SHP77 (cell line): ENCODE results near the gene NCEH1.

Source experiments
- DNase-seq, 2 experiments: peaks; one replicate each; lab custom pipeline; 2025; lab: John Stamatoyannopoulos, UW

NCEH1 gene

DNA sequence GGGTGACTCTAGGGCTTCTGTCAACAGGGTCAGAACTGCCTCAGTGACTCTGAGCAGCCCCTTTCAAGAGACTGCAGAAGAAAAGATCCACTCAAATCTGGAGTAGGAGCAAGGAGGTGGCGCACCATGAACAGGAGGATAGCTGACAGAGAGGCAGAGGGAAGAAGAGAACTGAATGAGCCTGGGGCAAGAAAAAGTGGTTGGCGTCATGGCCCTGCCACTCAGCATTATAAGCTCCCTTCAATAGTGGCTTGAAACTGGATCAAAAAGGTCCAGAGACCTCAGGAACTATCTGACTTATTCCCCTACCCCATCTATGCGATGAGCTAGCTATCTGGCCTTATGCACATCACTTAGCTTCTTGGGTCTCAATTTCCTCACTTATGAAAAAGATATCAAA lies 66.6 kb downstream of the NCEH1 start:
- DNase-seq, result no peak

DNA sequence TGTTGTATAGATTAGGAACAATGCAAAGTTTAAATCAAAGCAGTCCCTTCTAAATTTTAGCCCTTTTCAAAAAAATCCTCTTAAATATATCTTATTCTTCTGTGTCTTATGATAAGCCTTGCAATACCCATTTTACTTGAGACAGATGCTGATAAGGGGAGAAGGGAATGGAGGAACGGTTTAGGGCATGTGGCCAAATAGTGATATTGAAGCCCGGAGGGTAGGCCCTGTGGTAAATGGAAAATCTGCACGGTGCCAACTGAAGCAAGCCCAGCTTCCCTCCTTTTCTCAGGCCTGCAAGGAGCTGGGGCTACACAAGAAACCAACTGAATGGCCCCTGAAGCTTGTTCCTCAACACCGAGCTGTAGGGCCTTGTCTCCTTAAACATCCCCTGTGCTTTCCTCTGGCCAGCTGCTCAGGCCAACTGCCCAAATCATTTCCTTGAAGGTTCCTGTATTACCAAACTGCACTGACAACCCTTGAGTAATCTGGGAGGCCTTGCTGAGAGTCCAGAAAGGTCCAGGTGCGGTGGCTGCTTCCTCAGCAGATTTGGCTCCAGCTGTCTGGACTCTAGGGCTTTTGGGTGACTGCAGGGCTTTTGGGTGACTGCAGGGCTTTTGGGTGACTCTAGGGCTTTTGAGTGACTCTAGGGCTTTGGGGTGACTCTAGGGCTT lies 67.2 kb downstream of the NCEH1 start:
- DNase-seq, result no peak

DNA sequence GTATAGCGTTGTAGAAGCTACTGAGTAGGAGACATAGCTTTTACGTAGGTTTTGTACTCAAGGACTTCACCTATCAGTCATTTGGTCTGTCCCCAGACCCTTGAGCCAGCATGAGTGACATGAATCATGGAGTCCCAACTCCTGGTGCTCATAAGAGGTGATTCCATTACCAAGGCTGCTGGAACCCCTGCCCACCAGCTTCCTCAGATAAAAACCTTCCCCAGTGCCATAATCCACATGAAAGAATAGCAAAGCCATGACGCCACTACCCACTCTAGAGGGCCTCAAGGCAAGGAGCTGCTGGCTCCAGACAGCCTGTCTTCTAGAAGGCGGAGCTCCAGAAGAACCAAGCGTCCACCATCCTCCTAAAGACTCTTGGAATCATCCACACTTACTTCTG lies 69.6 kb downstream of the NCEH1 start:
- no peak for DNase-seq

DNA sequence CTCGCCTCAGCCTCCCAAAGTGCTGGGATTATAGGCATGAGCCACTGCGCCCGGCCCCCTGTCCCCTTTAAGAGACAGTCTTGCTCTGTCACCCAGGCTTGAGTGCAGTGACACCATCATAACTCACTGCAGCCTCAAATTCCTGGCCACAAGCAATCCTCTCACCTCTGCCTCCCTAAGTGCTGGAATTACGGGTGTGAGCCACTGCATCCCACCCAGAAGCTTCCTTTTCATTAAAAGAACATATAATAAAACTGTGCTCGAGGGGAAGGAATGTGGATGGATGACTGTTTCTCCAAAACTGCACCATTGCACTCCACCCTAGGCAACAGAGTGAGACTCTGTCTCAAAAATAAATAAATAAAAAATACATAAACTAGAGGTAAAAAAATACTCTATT lies 70.1 kb downstream of the NCEH1 start:
- DNase-seq, result no peak

DNA sequence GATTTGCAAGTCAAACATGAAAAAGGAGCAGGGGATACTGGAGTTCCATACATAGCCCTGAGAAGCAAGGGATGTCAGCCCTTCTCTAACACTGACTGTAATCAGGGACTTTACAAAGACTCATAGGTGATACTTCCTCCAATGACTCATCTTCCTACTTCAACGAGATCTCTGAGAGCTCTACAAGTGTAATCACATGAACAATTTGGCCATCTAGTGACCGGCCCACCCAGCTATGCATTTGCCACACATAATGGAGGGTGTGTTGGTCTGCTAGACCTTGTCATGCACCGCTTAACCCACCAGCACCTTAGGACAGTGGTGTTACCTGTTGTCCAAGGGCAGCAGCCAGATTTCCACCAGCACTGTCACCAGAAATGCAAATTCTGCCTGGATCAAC lies 75.3 kb downstream of the NCEH1 start:
- no peak for DNase-seq

DNA sequence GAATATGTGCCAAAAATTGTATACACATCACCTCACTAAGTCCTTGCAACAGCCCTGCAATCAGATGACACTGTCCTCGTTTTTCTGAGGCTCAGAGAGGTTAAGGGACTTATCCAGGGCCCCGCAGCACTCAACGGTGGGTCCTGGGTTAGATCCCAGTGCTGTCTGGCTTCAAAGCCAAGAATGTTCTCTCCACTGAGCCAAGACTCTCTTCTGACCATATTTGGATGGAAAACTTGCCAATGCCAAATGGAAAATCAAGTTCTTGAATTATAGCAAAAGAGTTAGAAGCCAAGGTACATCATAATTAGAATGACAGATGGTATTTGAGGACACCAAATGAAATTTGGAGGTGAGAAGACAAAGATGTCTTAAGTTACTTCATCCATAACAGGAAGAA lies 75.9 kb downstream of the NCEH1 start:
- DNase-seq, result no peak

DNA sequence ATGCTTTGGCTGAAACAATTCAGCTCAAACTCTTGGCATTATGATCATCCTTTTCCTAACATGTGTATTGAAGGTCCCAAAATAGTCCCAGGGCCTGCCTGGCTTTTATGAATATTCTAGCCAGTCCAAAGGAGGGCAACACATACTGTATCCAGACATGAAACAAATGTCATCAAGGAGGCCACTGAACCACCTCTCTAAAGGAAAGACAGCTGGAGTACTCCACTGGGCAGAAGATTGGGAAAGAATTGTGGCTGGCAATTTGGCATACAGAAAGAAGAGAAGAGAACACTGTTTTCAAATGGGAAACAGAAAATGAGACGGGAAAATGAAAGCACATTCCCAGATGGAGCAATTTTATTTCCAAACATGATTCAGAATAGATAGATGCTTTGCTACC lies 80.6 kb downstream of the NCEH1 start:
- no peak for DNase-seq

DNA sequence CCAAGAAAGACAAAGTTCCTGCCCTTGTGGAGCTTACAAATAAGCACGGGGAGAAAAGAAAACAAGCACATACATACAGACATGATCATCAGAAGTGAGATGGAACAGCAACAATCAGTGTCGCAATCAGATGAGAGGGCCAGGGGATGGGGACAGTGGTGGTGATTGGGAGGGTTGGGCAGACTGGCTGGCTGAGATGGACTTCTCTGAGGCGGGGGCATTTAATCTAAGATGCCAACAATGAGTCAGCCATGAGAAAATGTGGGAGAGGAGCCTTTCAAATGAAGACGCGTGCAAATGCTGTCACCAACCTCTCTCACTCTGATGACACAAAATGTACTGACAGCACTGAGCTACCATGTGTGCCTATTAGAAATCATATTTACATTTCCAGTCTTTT lies 81.4 kb downstream of the NCEH1 start:
- no peak for DNase-seq

DNA sequence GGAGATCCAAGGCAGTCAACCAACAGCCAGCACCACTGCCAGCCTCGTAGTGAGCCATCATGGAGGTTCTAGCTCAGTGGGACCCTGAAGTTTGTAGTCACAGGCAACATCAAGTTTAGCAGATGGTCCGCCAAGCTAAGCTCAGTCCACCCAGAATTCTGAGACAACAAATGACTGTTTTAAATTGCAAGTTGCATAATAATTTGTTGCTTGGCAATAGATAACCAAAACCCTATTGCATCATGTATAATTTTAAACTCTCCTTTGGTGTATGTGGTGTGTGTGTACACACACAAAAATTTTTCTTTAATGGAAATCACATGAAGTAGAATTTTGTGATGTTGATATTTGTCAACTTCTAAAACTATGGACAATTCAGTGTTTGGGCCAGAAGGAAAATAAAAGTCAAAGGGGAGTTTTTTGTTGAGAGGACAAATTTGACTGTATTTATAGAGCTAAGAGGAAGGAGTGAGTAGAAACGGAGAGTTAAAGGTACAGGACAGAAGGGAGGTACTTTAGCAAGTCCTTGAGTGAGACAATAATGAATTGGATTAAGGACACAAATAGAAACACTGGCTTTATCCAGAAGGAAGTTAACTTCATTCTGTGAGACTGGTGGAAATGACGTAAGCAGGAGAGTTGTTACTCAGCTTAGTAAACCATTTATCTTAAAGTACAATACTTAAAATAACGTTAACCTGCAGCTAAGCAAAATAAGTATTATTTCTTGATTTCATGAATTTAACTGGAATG lies 83.6 kb downstream of the NCEH1 start:
- DNase-seq, result no peak

DNA sequence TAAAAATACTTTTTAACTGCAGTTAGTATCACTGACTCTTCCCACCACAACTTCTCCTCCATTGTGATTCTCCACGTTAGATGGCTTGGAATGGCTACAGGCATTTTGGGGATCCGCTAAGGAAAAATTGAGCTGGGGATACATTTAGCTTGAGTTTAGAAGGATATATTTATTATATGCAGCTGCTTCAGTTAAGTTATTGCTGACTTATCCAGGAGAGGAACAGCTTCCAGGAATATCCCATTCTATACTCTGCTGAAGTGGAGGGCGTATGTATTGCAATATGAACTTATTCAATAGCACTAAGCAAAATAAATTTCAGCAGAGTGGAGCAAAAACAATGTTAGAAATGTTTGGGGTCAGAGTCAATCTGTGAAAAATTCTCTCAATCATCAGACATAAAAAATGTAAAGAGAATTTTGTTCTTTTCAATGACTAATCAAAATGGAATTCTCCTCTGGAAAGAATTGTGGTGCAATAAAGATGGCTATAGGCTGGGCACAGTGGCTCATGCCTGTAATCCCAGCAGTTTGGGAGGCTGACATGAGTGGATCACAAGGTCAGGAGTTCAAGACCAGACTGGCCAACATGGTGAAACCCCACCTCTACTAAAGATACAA lies 84.7 kb downstream of the NCEH1 start:
- no peak for DNase-seq

DNA sequence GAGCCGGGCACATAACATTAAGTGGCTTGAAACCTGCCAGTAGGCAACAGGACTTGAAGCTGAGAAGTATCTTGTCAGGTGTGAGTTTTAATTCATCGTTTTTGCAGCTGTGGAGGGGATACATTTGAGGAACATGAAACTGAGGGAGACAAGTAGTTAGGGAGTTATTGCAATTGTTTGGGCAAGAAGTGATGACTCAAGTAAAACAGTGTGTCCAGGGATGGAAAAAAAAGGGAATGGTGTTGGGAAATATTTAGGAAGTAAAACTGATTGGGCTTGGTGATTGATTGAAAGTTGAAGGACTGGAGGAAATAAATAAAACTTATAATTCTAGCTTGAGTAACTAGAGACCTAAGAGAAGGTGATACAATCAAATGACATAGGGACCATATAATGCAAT lies 85.5 kb downstream of the NCEH1 start:
- DNase-seq, result no peak

DNA sequence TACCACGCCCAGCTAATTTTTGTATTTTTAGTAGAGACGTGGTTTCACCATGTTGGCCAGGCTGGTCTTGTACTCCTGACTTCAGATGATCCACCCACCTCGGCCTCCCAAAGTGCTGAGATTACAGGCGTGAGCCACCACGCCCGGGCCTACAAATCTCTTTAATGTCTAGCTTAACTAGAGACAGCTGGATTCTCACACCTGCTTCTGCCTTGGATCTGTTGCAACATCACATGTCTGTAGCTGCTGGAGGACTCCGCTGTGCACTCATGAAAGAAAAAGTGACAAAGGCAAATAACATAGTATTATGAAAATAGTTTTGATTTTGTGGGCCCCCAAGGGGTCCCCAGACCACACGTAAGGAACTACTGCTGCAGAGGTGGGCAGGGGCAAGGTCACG lies 85.9 kb downstream of the NCEH1 start:
- DNase-seq, result peak in 1 of 2 experiments; percentile 6

DNA sequence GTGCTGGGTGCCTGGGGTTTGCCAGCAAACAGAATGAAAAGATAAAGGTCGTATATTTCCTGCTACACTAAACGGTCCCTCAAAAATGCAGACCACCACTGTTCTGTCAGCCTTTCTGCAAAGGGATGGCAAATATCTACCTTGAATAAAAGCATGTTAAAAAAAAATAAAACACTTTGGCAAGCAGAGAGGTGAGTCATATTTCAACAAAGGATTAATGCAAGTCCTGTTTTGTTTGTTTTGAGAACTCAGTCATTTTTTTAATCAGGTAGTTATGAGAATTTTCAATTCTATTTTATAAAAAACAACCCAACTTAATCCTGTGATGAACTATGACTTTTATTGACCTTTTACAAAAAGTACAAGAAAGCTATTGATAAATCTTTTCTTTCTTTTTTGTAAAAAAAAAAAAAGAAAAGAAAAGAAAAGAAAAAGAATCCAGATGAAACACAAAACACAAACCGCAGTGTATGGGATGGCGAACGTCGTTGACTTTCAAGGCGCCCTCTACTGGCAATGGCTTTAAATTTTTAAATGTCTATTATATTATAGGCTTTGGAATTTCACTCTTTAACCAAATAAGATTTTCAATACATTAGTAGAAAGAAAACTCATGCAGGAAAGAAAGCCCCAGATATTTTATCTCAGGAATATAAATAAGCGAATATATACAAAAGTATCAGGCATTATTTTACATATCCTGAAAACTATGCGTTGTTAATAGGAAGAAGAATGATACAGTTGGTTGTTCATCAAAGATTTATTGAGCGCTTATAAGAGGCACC lies 87.8 kb downstream of the NCEH1 start:
- peak in 1 of 2 experiments; percentile 43 for DNase-seq

DNA sequence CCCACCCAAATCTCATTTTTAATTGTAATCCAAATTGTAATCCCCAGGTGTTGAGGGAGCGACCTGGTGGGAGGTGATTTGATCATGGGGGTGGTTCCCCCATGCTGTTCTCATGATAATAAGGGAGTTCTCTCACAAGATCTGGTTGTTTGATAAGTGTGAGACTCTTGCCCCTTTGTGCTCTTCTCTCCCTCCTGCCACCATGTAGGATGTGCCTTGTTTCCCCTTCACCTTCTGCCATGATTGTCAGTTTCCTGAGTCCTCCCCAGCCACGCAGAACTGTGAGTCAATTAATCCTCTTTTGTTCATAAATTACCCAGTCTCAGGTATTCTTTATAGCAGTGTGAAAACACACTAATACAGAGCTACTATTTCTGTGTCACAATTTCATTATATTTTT lies 88.7 kb downstream of the NCEH1 start:
- no peak for DNase-seq

DNA sequence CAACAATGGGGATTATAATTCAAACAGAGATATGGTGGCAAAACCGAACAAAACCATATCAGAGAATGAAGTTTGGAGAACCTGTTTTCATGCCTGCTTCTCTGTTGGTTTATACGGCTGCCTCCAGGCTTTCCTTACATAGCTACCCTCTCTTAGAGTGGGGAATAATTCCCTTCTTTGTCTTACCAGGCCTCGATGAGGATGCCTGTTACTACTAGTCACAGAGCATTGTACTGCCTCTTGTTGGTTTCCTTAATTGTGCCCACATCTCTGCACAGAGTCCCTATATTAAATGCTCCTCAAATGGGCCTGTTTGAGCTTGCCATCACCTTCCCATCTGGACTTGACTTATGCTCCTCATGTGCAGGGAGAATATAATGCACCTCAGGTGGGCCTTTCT lies 92.9 kb downstream of the NCEH1 start:
- DNase-seq, result no peak

DNA sequence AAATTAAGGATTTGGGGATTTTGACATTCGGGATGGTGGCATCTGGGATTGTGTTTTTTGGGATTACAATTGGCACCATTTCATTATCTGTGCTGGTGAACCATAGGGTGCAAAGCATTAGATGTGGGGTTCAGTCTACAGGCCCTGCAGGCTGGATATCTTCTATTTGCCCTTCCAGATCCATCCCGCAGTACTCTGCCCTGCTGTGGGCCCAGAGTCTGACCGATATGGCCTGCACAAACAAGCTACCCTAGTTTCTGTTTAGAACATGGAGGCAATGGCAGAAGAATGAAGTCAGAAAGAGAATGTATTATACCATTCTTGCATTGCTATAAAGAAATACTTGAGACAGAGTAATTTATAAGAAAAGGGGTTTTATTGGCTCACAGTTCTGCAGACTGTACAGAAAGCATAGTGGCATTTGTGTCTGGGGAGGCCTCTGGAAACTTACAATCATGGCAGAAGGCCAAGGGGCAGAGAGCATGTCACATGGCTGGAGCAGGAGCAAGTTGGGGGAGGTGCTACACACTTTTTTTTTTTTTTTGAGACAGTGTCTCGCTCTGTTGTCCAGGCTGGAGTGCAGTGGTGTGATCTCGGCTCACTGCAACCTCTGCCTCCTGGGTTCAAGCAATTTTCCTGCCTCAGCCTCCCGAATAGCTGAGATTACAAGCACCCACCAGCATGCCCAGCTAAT lies 93.7 kb downstream of the NCEH1 start:
- DNase-seq, result no peak

DNA sequence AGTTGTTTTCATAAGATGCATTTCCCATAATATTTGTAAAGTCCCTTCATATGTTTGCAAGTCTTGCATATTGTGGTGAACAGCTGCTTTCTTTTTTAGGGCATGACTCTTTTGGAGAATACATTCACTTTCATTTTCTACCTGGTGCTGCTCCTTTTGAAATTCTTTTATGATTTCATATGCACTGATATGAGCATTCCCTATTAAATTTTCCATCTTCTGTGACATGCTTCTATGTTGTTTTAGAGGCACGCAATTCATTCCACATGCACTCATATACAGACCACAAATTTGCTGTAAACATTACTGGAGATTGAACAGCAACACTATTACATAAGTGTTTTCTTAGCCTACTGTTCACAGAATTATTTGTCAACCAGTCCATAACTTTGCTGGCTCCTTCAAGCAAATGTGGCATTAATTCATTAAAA lies 94.8 kb downstream of the NCEH1 start:
- DNase-seq, result no peak

DNA sequence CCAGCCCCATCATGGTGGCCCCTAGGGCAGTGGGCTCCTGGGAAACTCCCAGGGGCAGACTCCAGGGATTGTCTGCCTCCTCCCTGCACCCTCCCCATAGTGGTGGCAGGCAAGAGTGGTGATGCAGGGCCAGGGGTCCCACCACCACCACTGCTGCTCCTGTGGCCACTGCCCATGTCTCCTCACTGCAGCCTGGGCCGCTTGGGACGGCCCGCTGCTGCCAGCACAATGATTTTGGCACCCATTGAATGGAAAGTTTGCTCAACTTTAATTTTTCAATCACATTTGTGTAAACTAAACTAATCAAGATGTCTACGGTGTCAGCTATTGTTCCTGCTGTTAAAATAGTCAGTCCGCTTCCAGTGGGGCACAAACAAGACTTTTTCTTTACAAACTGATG lies 95.6 kb downstream of the NCEH1 start:
- no peak for DNase-seq

DNA sequence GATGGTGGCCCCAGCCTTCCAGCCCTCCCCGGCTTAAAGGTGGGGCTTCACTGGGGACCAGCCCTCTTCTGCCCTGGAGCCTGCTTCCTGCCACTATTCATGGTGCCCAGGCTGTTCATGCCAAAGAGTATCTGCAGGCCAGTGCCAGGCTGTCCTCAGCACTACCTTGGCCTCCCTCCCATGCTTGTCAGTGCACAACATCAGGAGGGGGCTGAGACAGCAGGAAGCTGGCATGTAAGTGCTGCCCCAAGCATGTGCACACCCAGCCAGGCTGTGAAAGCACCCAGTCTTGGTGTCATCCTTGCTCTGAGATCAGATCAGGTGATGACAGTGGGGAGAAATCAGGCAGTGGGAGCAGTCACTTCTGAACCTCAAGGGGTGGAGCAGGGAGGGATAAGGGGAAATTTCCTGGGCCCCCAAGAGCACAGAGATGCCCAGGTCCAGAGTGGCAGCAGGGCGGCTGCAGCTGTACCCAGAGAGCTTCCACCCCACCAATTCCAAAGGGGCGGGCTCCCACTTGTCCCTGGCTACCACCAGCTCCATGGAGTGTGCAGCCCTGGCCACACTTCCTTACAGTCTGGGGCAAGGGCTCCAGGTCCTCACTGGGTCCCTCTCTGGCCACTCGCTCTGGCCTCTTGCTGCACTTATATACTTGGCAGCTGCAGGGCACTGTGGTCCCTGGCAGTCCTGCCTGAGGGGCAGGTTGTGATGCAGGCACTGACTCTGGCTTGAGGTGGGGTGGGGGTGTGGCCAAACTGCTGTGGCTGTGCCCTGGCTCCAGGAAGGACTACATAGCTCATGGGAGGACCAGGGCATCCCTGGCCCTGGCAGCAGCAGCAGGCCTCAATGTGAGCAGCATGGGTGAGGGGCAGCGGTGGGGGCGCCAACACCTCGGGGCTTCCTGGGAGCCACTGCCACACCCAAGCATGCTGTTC lies 96.3 kb downstream of the NCEH1 start:
- no peak for DNase-seq

DNA sequence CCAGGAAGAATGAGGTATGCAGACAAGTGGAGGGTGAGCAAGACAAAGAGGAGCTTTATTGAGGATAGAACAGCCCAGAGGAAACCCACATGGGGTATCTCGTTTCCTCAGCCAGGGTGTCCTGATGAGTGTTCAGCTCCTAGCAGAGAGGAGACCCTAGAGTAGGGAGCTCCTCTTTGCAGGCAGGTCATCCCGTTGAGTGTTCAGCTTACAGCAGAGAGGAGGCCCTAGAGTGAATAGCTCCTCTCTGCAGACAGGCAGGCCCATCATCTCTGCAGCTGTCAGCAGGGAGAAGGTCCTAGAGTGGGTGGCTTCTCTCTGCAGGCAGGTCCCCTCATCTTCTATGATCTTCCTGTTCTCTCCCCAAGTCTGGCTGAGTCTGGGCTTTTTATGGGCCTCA lies 97.0 kb downstream of the NCEH1 start:
- DNase-seq, result no peak
